ENCODE measurements around the gene MYBBP1A. TPM values are rescaled to one million over a fixed set of nuclear protein-coding genes. Genes with fewer than 3 reads are reported as not detected.

Gene MYBBP1A
- total RNA-seq, 1 donor from 2014 or later = 88.7 TPM

- intact Hi-C loops (cut with micrococcal nuclease) = loop anchor here (10.0 kb wide), 1 partner anchor 72 kb away; the partner anchor contains the start of gene SPNS3
Measured at GRCh38 chr17:4506892-4507291, 48.3 kb downstream of the MYBBP1A start.

GRCh38 chr17:4506175-4506813, 48.9 kb downstream of the MYBBP1A start:
- intact Hi-C loops (cut with micrococcal nuclease) = loop anchor here (10.0 kb wide), 1 partner anchor 71 kb away; the partner anchor contains the start of gene SPNS3

GRCh38 chr17:4505187-4505586, 50.0 kb downstream of the MYBBP1A start:
- intact Hi-C loops (cut with micrococcal nuclease) = loop anchor here (10.0 kb wide), 1 partner anchor 70 kb away; the partner anchor contains the start of gene SPNS3

GRCh38 chr17:4504188-4504587, 51.0 kb downstream of the MYBBP1A start:
- intact Hi-C loops (cut with micrococcal nuclease) = loop anchor here (10.0 kb wide), 1 partner anchor 69 kb away; the partner anchor contains the start of gene SPNS3

GRCh38 chr17:4503283-4504025, 51.7 kb downstream of the MYBBP1A start:
- intact Hi-C loops (cut with micrococcal nuclease) = loop anchor here (10.0 kb wide), 1 partner anchor 69 kb away; the partner anchor contains the start of gene SPNS3

GRCh38 chr17:4502466-4503154, 52.6 kb downstream of the MYBBP1A start:
- intact Hi-C loops (cut with micrococcal nuclease) = loop anchor here (10.0 kb wide), 1 partner anchor 68 kb away; the partner anchor contains the start of gene SPNS3

- intact Hi-C loops (cut with micrococcal nuclease) = loop anchor here (10.0 kb wide), 1 partner anchor 67 kb away; the partner anchor contains the start of gene SPNS3
Measured at GRCh38 chr17:4501295-4501949, 53.8 kb downstream of the MYBBP1A start.

GRCh38 chr17:4500191-4500571, 55.0 kb downstream of the MYBBP1A start:
- intact Hi-C loops (cut with micrococcal nuclease) = loop anchor here (10.0 kb wide), 1 partner anchor 65 kb away; the partner anchor contains the start of gene SPNS3

GRCh38 chr17:4499431-4500190, 55.6 kb downstream of the MYBBP1A start:
- intact Hi-C loops (cut with micrococcal nuclease) = loop anchor here (10.0 kb wide), 1 partner anchor 65 kb away; the partner anchor contains the start of gene SPNS3

- intact Hi-C loops (cut with micrococcal nuclease) = no loop called here
Measured at GRCh38 chr17:4498461-4499397, 56.5 kb downstream of the MYBBP1A start, which contains the start of gene SPNS2. Gene SPNS2, plus strand, starts transcription at chr17:4498881. Its CDS starts 167 bp downstream, at chr17:4499048.

GRCh38 chr17:4497101-4497824, 57.9 kb downstream of the MYBBP1A start:
- intact Hi-C loops (cut with micrococcal nuclease) = no loop called here

GRCh38 chr17:4492721-4493561, 62.2 kb downstream of the MYBBP1A start:
- intact Hi-C loops (cut with micrococcal nuclease) = no loop called here

GRCh38 chr17:4490637-4491061, 64.5 kb downstream of the MYBBP1A start:
- intact Hi-C loops (cut with micrococcal nuclease) = no loop called here

- intact Hi-C loops (cut with micrococcal nuclease) = no loop called here
Measured at GRCh38 chr17:4490109-4490591, 65.0 kb downstream of the MYBBP1A start.

- intact Hi-C loops (cut with micrococcal nuclease) = no loop called here
Measured at GRCh38 chr17:4488989-4489595, 66.1 kb downstream of the MYBBP1A start.
